Measurements from ENCODE around the gene TBL3. TPM values are rescaled to one million over a fixed set of nuclear protein-coding genes. Genes with fewer than 3 reads are reported as not detected.
"Not testable (repeated sequence)": the region's sequence is repeated elsewhere in the genome, so short reads cannot be mapped to it uniquely, and the experiment has no call there.

TBL3 gene
- total RNA-seq, 1 experiment from 2014 or later = 73.4 TPM

DNA sequence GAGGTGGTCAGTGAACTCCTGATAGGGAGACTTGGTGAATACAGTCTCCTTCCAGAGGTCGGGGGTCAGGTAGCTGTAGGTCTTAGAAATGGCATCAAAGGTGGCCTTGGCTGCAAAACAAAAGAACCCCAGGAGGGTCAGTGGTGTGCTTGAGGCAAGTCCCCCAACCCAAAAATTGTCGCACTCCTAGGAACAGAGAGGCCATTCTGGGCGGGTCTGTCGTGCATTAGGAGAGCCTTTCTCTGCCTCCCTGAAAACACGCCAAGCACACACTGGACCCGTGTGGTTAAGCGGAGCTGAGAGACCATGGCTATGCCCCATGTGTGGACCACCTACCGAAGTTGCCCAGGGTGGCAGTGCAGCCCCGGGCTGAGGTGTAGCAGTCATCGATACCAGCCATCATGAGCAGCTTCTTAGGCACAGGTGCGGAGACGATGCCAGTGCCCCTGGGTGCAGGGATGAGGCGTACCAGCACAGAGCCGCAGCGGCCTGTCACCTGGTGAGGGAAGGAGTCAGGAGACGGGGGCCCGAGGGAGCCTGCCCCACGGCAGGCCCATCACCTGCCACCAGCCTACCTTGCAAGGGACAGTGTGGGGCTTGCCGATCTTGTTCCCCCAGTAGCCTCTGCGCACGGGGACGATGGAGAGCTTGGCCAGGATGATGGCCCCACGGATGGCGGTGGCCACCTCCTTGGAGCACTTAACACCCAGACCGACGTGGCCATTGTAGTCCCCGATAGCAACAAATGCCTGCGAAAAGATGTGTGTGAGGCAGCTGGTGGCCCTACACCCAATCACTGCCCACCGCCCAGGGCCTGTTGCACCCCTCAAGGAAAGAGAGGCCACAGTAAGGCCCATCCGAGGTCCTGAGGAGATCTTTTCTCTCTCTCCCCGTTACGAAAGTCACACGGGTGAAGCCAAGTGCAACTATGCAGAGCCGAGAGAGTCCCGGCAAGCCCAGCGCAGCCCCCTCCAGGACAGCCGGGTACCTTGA lies 9.4 kb upstream of the TBL3 start:
- CTCF ChIA-PET = interaction anchor here (1.0 to 1.7 kb wide), 3 partner anchors 16 to 39 kb away, joined by 3 to 5 read pairs (median 4); no protein-coding TSS in a partner anchor
- H3K4me1 Mint-ChIP-seq = peaks cover 39% of the 10 kb centered on the region
- DNase-seq (ENCODE audit: low spot score); H3K27me3 Mint-ChIP-seq (ENCODE audit: low read depth); H3K9me3 Mint-ChIP-seq; ATAC-seq: not testable (repeated sequence)
- TF ChIP-seq NFATC4 (CRISPR knock-in tag; IDR thresholded peaks at IDR 0.05) (peak; percentile 11; the same call in 1 of the 2 replicates), ERG (CRISPR knock-in tag; IDR thresholded peaks at IDR 0.05) (peak; percentile 4; the same call in 1 of the 2 replicates), FOXP1 (CRISPR knock-in tag; IDR thresholded peaks at IDR 0.05; ENCODE audit: borderline replicate concordance) (peak; percentile 53; the same call in 1 of the 2 replicates)
- H3K4me3 Mint-ChIP-seq = peak overlapping the region; percentile 94
- POLR2A ChIA-PET = interaction anchor here (0.7 to 2.0 kb wide), 3 partner anchors 9 to 193 kb away, joined by 3 to 10 read pairs (median 4); partner anchors contain the start of genes TBL3 and TRAF7
- H3K27ac Mint-ChIP-seq = peak overlapping the region; percentile 97
- peaks cover 35% of the 10 kb centered on the region for H3K36me3 Mint-ChIP-seq

GRCh38 chr16:1963806-1964505 lies 7.9 kb upstream of the TBL3 start:
- Mint-ChIP-seq H3K27ac (peak overlapping the region; percentile 97), H3K4me1 (peaks cover 39% of the 10 kb centered on the region), H3K36me3 (peaks cover 35% of the 10 kb centered on the region), H3K4me3 (peak overlapping the region; percentile 94), H3K9me3 (no peaks in the 10 kb centered on the region), H3K27me3 (ENCODE audit: low read depth) (no peaks in the 10 kb centered on the region)
- TF ChIP-seq ZBTB21 (CRISPR knock-in tag; IDR thresholded peaks at IDR 0.05; ENCODE audit: borderline replicate concordance) (no peak), NFATC4 (CRISPR knock-in tag; IDR thresholded peaks at IDR 0.05) (peak; percentile 59), ZNF416 (CRISPR knock-in tag; IDR thresholded peaks at IDR 0.05) (0 out of 2 replicates have a peak, but pooled peaks have one; percentile 11), EMX1 (CRISPR knock-in tag; IDR thresholded peaks at IDR 0.05) (peak; percentile 70; the same call in 1 of the 2 replicates), JAZF1 (CRISPR knock-in tag; IDR thresholded peaks at IDR 0.05) (no peak), ZNF219 (CRISPR knock-in tag; IDR thresholded peaks at IDR 0.05; ENCODE audit: borderline replicate concordance) (peak; percentile 40; the same call in 1 of the 2 replicates)
- TF ChIP-seq, protein P1, sequence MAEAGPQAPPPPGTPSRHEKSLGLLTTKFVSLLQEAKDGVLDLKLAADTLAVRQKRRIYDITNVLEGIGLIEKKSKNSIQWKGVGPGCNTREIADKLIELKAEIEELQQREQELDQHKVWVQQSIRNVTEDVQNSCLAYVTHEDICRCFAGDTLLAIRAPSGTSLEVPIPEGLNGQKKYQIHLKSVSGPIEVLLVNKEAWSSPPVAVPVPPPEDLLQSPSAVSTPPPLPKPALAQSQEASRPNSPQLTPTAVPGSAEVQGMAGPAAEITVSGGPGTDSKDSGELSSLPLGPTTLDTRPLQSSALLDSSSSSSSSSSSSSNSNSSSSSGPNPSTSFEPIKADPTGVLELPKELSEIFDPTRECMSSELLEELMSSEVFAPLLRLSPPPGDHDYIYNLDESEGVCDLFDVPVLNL (CRISPR knock-in tag; IDR thresholded peaks at IDR 0.05; ENCODE audit: borderline replicate concordance, low read depth) = 0 out of 2 replicates have a peak, but pooled peaks have one; percentile 6
- no peak for ATAC-seq
- no peak for DNase-seq (ENCODE audit: low spot score)
- POLR2A ChIA-PET = interaction anchor here (0.7 to 2.3 kb wide), 17 partner anchors 8 to 758 kb away, joined by 3 to 20 read pairs (median 6); partner anchors contain the start of genes MAPK8IP3, MSRB1, NOXO1 and TRAF7
- CTCF ChIA-PET = interaction anchor here (0.7 to 1.0 kb wide), 8 partner anchors 12 to 84 kb away, joined by 3 to 12 read pairs (median 4); partner anchors contain the start of genes NOXO1, NTHL1 and TSC2

- Mint-ChIP-seq H3K36me3 (peaks cover 35% of the 10 kb centered on the region), H3K4me1 (peaks cover 39% of the 10 kb centered on the region), H3K27ac (peak within 1 kb of the TSS; percentile 97), H3K4me3 (peak within 1 kb of the TSS; percentile 94), H3K27me3 (ENCODE audit: low read depth) (no peaks in the 10 kb centered on the region), H3K9me3 (no peaks in the 10 kb centered on the region)
- peak; percentile 99 for DNase-seq (ENCODE audit: low spot score)
- ChIA-PET CTCF (interaction anchor here (0.7 to 1.0 kb wide), 9 partner anchors 13 to 83 kb away, joined by 3 to 12 read pairs (median 4); partner anchors contain the start of genes NOXO1, NTHL1 and TSC2), POLR2A (interaction anchor here (0.7 to 2.3 kb wide), 22 partner anchors 9 to 544 kb away, joined by 3 to 20 read pairs (median 5); partner anchors contain the start of genes FAHD1, MAPK8IP3, MSRB1 and NOXO1)
- peak; percentile 51 for ATAC-seq
- TF ChIP-seq ZNF138 (CRISPR knock-in tag; conservative IDR thresholded peaks at IDR 0.05) (no peak), RORB (CRISPR knock-in tag; IDR thresholded peaks at IDR 0.05) (no peak), MXD4 (CRISPR knock-in tag; IDR thresholded peaks at IDR 0.05; ENCODE audit: borderline replicate concordance) (no peak), STAT6 (CRISPR knock-in tag; conservative IDR thresholded peaks at IDR 0.05; ENCODE audit: low read depth) (no peak), NR1H2 (CRISPR knock-in tag; IDR thresholded peaks at IDR 0.05) (no peak), ZNF396 (CRISPR knock-in tag; IDR thresholded peaks at IDR 0.05; ENCODE audit: borderline replicate concordance) (no peak), CBFB (CRISPR knock-in tag; IDR thresholded peaks at IDR 0.05; ENCODE audit: low read depth) (no peak), SMAD4 (CRISPR knock-in tag; IDR thresholded peaks at IDR 0.05) (no peak), ZNF423 (CRISPR knock-in tag; IDR thresholded peaks at IDR 0.05) (no peak)
- TF ChIP-seq, protein P1 (CRISPR knock-in tag; IDR thresholded peaks at IDR 0.05; ENCODE audit: borderline replicate concordance, low read depth) = no peak
Observed at GRCh38 chr16:1964506-1965395, 7.1 kb upstream of the TBL3 start, which contains the start of gene RPS2. TSS of gene RPS2 (minus strand) at chr16:1964826. CDS start at chr16:1964625, 201 bp downstream.
